Motor neuron (in vitro differentiated cells): ENCODE data around the gene GPHN. TPM values are rescaled to one million over a fixed set of nuclear protein-coding genes. Genes with fewer than 3 reads are reported as not detected.

Experiments
- ATAC-seq, 8 experiments: fragments of 200-7000 bp; cut with Tn5 transposase; replicated peaks in 6 of 8; 2 replicates each; pipeline ENCODE4 v1.8.0; 2021; ENCODE audit warnings: mild to moderate bottlenecking in 8 of 8, moderate library complexity in 8 of 8
- H3K27ac ChIP-seq, 2 donors: fragments of 250-450 bp; sonication (Bioruptor Pico); 2 replicates each; pipeline ENCODE4 v1.9.0; 2021; ENCODE audit warnings: antibody characterized with exemption in 2 of 2, mild to moderate bottlenecking in 2 of 2, moderate library complexity in 1 of 2
- H3K4me1 ChIP-seq, 2 donors: fragments of 250-450 bp; sonication (Bioruptor Pico); replicated peaks in 1 of 2; 2 replicates each; pipeline ENCODE4 v1.6.1; 2021; ENCODE audit warnings: antibody characterized with exemption in 2 of 2, mild to moderate bottlenecking in 2 of 2, moderate library complexity in 1 of 2
- H3K4me3 ChIP-seq, 5 donors: fragments of 250-450 bp; sonication (Bioruptor Pico); 2 replicates each; pipeline ENCODE4 v1.9.0; 2021; ENCODE audit warnings: antibody characterized with exemption in 5 of 5, mild to moderate bottlenecking in 5 of 5, moderate library complexity in 4 of 5
- WGBS, 10 experiments: fragments of 450-650 bp; shearing (Covaris generic); methylation state at CpG; one replicate each; pipeline ENCODE4 v1.0.0; 2022; 5-methylcytosine and 5-hydroxymethylcytosine counted together
- in situ Hi-C, 9 experiments: fragments of 400-800 bp; cut with MboI; loops; one replicate each; pipeline ENCODE4 v1.15.0; 2021; ENCODE audit warnings: low sequenced_read_pairs in 9 of 9, low pct_unique_long_range_greater_than_20kb in 2 of 9; ENCODE audit not compliant: unreplicated experiment in 9 of 9
- total RNA-seq, 8 experiments: library from RNA; unstranded; fragments of 300-600 nt; gene quantifications; 2 replicates each; pipeline versions ENCODE4 v1.2.3 to v1.2.4, GENCODE V29; 2022

GPHN gene
- total RNA-seq, 8 experiments from 2014 or later = 15.9 to 77.5 (median 55.0) TPM

DNA sequence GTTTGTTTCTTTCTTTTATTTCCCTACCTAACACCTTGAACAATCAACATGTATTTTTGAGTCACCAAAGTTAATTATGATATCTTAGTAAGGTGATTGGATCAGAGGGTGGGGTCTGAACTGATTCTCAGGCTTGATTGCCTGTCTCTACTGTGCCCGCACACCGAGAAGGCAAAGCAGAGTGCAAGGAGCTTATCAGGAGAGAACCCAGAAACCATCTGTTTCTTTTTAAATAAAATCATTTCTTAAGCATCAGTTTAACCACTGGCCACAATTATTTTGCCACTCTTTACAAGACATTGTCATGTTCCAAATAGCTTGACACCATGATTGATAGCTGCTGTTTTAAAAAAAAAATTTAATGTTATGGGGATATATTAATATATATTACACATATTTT lies 684.4 kb downstream of the GPHN start:
- in situ Hi-C loops = no loop called here
- no peak for ATAC-seq
- 75 to 100% (median 94%) methylated on average over 1 to 2 of the region's 2 CpGs; no CpG with 5 or more reads in 5 of the 10 experiments for WGBS, 10 experiments
- Histone ChIP-seq H3K4me1 (no peaks in the 10 kb centered on the region), H3K27ac (no peak overlapping the region), H3K4me3 (no peak overlapping the region)

DNA sequence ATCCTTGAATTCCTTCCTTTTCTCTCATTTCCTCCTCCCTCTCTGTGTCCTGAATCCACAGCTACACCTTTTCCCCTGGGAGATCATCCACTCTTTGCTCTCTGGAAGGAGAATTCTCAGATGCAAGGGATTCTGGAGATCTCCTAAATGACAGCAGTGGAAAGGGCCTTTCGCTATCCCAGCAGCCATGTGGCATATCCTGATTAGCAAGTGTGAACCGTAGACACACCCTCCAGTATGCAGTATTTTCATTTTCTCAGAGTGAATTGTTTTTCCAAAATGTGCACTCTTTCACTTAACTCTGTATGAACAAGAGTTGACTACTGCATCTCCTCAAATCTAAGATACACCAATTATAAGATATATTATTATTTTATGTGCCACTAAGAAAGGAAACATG lies 687.3 kb downstream of the GPHN start:
- 0 to 100% (median 80%) methylated on average over 1 to 2 of the region's 2 CpGs; no CpG with 5 or more reads in 5 of the 10 experiments for WGBS, 10 experiments
- no peaks in the 10 kb centered on the region for H3K4me1 ChIP-seq
- in situ Hi-C loops = no loop called here
- no peak overlapping the region for H3K27ac ChIP-seq
- H3K4me3 ChIP-seq = no peak overlapping the region
- peak in 2 of 8 experiments; percentile 62 to 82 for ATAC-seq

- 60 to 100% (median 80%) methylated on average over 1 to 3 of the region's 6 CpGs; no CpG with 5 or more reads in 3 of the 10 experiments for whole genome bisulfite sequencing, 10 experiments
- in situ Hi-C loops = no loop called here
- no peak overlapping the region for H3K27ac ChIP-seq
- ATAC-seq = no peak
- H3K4me3 ChIP-seq = no peak overlapping the region
- H3K4me1 ChIP-seq = no peaks in the 10 kb centered on the region
Measured at GRCh38 chr14:67199016-67199415, 691.1 kb downstream of the GPHN start.

GRCh38 chr14:67207810-67208209 lies 699.9 kb downstream of the GPHN start:
- no peak for ATAC-seq
- WGBS, 10 experiments = 42 to 100% (median 84%) methylated on average over 1 to 8 of the region's 8 CpGs; no CpG with 5 or more reads in 1 of the 10 experiments
- Histone ChIP-seq H3K4me1 (no peaks in the 10 kb centered on the region), H3K4me3 (no peak overlapping the region), H3K27ac (no peak overlapping the region)
- in situ Hi-C loops = no loop called here

DNA sequence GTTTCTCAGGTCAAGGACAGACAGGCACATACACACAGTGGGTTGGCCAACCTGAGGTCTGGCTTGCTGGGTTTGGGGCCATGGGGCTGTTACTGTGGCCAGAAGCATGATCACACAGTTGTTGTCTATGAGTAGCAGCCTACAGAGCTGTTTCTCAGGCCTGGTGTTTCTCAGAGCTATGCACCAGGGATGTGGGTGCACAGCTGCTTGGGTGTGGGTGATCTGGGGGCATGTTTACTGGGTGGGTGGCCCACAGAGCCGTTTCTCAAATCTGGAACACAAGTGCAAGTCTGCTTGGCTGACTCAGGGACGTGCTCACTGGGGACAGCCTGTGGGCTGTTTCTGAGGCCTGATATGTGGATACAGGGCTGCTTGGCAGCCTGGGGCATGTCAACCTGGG lies 710.2 kb downstream of the GPHN start:
- H3K4me1 ChIP-seq = no peaks in the 10 kb centered on the region
- in situ Hi-C loops = no loop called here
- no peak for ATAC-seq
- 72% methylated on average over 2 of the region's 2 CpGs; no CpG with 5 or more reads in 9 of the 10 experiments for WGBS, 10 experiments
- H3K4me3 ChIP-seq = no peak overlapping the region
- no peak overlapping the region for H3K27ac ChIP-seq

DNA sequence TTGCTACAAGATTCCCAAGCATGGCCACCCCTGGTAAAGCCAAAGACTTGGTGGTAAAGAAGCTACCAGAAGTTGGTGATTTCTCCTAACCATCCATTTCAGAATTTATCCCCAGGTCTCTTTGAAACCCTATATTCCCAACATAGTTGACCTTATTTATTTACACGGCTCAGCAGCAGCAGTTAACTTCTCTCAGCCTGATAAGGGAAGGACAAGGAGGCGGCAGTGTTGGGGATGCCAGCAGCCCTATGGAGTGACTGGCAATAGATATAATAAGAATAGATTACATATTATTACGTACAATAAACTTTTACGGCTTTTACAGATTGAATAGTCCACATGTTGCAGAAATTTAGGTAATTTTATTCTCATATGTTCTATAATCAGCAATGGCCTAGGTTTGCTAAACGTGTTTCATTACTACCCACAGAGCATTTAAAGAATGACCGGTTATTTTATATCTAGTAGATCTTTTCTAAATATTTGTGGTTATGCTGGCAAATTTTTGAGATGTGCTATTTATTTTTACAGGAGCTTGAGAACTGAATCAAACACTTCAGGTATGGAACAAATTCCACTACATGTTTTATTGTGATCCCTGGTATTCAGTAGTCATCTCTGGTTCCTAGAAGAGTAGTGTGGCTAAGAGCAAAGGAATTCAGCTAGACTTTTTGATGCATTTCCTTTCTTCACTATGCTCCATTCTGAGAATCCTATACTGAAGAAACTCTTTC lies 713.5 kb downstream of the GPHN start:
- ATAC-seq = no peak
- in situ Hi-C loops = no loop called here
- H3K4me3 ChIP-seq = no peak overlapping the region
- no peak overlapping the region for H3K27ac ChIP-seq
- H3K4me1 ChIP-seq = no peaks in the 10 kb centered on the region
- WGBS, 10 experiments = 53 to 100% (median 86%) methylated on average over 2 to 6 of the region's 6 CpGs; no CpG with 5 or more reads in 1 of the 10 experiments

DNA sequence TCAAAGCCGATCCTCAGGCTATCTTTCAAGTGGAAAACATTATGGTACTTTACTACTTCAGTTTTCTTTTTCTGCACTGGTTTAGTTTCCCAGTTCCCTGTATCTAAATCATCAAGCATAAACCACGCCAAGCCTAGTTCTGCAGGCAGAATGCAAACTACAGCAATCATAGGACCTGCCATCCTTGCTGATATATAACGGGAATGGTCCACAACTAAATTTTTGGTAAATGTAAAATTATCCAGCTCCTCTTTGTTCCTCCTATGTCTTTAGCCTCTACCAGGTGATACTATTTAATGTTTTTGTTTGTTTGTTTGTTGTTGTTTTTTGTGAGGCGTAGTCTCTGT lies 714.0 kb downstream of the GPHN start:
- Histone ChIP-seq H3K4me3 (no peak overlapping the region), H3K27ac (no peak overlapping the region), H3K4me1 (no peaks in the 10 kb centered on the region)
- in situ Hi-C loops = no loop called here
- WGBS, 10 experiments = 46 to 100% (median 90%) methylated on average over 1 to 4 of the region's 4 CpGs
- no peak for ATAC-seq

DNA sequence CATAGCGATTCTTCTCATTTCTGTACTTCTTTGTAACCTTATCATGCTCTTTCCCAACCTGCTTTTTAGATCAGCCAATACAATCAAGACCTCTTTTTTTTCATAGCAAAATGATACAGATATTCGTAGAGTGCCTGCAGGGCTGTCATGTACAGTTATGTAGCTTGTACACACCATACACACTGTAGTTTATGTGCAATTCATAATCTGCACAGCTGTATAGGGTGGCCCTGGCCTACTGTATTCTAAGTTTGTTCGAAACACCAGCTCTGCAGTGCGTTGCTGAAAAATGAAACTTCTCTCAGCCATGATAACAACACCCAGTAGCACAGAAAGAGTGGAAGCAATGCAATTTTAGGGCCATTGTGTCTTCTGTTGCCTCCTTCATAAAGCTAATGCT lies 717.6 kb downstream of the GPHN start:
- no peaks in the 10 kb centered on the region for H3K4me1 ChIP-seq
- peak in 1 of 8 experiments; percentile 77 for ATAC-seq
- H3K4me3 ChIP-seq = no peak overlapping the region
- H3K27ac ChIP-seq = no peak overlapping the region
- in situ Hi-C loops = no loop called here
- WGBS, 10 experiments = 37 to 100% (median 83%) methylated on average over 1 to 4 of the region's 4 CpGs

- no peak overlapping the region for H3K4me3 ChIP-seq
- H3K27ac ChIP-seq = no peak overlapping the region
- H3K4me1 ChIP-seq = no peaks in the 10 kb centered on the region
- in situ Hi-C loops = no loop called here
- no peak for ATAC-seq
- 7 to 100% (median 83%) methylated on average over 1 to 3 of the region's 3 CpGs for WGBS, 10 experiments
Measured at GRCh38 chr14:67228325-67228984, 720.5 kb downstream of the GPHN start.

Other genes starting within 250 kb of the GPHN start
- gene CCDC196, start 21.8 kb upstream of the GPHN start, total RNA-seq = 1 to 10 TPM in 1 of 8 experiments, under 1 TPM in 6, not detected in 1; 0.11 to 1.1 (median 0.37) TPM